ENCODE results near the gene SRPK2.
A peak's percentile ranks its signal among the peaks of the same experiment; 100 is the strongest.

SRPK2 gene

GRCh38 chr7:105126436-105126975, 262.2 kb downstream of the SRPK2 start:
- Histone ChIP-seq H3K4me1 (ENCODE audit: control insufficient read depth in 1 of 2, insufficient read depth in 2 of 2, low read length in 2 of 2) (no peaks in the 10 kb centered on the region), H3K27me3 (ENCODE audit: low read depth, low read length) (no peaks in the 10 kb centered on the region), H3K27ac (ENCODE audit: low read length) (no peak overlapping the region), H3K9me3 (ENCODE audit: control insufficient read depth in 1 of 2, low read length in 2 of 2) (no peaks in the 10 kb centered on the region), H3K36me3 (ENCODE audit: control insufficient read depth in 1 of 2, insufficient read depth in 2 of 2, low read length in 2 of 2) (peaks cover 18 to 21% of the 10 kb centered on the region in 2 donors), H3K4me3 (ENCODE audit: low read depth in 1 of 2, low read length in 2 of 2) (no peak overlapping the region)

- H3K4me3 ChIP-seq (ENCODE audit: low read depth in 1 of 2, low read length in 2 of 2): no peak overlapping the region
- H3K27me3 ChIP-seq (ENCODE audit: low read depth, low read length): no peaks in the 10 kb centered on the region
- H3K4me1 ChIP-seq (ENCODE audit: control insufficient read depth in 1 of 2, insufficient read depth in 2 of 2, low read length in 2 of 2): no peaks in the 10 kb centered on the region
- H3K36me3 ChIP-seq (ENCODE audit: control insufficient read depth in 1 of 2, insufficient read depth in 2 of 2, low read length in 2 of 2): peaks cover 18 to 21% of the 10 kb centered on the region in 2 donors
- no peak overlapping the region for H3K27ac ChIP-seq (ENCODE audit: low read length)
- H3K9me3 ChIP-seq (ENCODE audit: control insufficient read depth in 1 of 2, low read length in 2 of 2): no peaks in the 10 kb centered on the region
These were observed 263.0 kb downstream of the SRPK2 start for GRCh38 chr7:105125745-105126144.

- Histone ChIP-seq H3K27me3 (ENCODE audit: low read depth, low read length) (no peaks in the 10 kb centered on the region), H3K27ac (ENCODE audit: low read length) (no peak overlapping the region), H3K36me3 (ENCODE audit: control insufficient read depth in 1 of 2, insufficient read depth in 2 of 2, low read length in 2 of 2) (peaks cover 18 to 21% of the 10 kb centered on the region in 2 donors), H3K4me1 (ENCODE audit: control insufficient read depth in 1 of 2, insufficient read depth in 2 of 2, low read length in 2 of 2) (no peaks in the 10 kb centered on the region), H3K4me3 (ENCODE audit: low read depth in 1 of 2, low read length in 2 of 2) (no peak overlapping the region), H3K9me3 (ENCODE audit: control insufficient read depth in 1 of 2, low read length in 2 of 2) (no peaks in the 10 kb centered on the region)
These were observed 266.1 kb downstream of the SRPK2 start for GRCh38 chr7:105122619-105123018.

DNA sequence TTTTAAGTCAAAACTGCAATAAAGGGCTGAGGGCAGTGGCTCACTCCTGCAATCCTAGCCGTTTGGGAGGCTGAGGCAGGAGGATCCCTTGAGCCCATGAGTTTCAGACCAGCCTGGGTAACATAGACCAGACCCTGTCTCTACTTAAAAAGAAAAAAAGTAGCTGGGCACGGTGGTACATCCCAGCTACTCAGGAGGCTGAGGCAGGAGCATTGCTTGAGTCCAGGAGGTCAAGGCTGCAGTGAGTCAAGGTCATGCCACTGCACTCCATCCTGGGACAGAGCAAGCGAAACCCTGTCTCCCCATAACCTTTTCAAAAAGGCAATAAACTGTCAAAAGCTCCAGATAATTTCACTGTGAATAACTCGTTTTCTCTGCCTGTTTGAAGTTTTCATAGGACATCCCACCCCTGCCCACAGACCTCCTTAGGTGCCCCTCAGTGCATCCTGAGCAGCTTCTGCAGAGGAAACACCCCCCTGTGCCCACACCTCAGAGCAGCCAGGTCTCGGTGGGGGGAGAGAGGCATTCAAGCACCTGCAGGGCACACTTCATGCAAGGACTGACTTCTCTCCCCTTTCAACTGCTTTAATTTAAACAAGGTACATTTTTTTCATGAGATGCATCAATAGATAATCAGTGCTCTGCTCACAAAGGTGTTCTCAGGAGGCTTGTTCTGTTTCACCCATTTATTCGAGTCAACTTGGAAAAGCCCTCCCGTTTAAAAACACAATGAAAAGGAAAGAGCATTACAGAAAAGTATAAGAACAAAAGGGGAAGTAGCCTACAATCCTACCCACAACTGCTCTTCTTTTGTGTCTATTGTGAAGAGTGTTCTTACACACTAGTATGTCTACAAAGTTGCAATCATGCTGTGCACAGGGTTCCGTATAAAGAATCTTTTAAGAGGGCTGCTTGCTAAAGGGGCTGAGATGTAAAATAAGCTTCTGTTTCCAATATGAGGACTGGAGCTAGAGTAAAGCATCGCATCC, 269.8 kb downstream of the SRPK2 start:
- peaks cover 1 to 22% of the 10 kb centered on the region in 2 donors for H3K36me3 ChIP-seq (ENCODE audit: control insufficient read depth in 1 of 2, insufficient read depth in 2 of 2, low read length in 2 of 2)
- no peaks in the 10 kb centered on the region for H3K4me1 ChIP-seq (ENCODE audit: control insufficient read depth in 1 of 2, insufficient read depth in 2 of 2, low read length in 2 of 2)
- H3K27me3 ChIP-seq (ENCODE audit: low read depth, low read length): no peaks in the 10 kb centered on the region
- H3K9me3 ChIP-seq (ENCODE audit: control insufficient read depth in 1 of 2, low read length in 2 of 2): no peaks in the 10 kb centered on the region
- no peak overlapping the region for H3K27ac ChIP-seq (ENCODE audit: low read length)
- H3K4me3 ChIP-seq (ENCODE audit: low read depth in 1 of 2, low read length in 2 of 2): no peak overlapping the region

GRCh38 chr7:105112440-105113418, 276.0 kb downstream of the SRPK2 start:
- Histone ChIP-seq H3K9me3 (ENCODE audit: control insufficient read depth in 1 of 2, low read length in 2 of 2) (no peaks in the 10 kb centered on the region), H3K27me3 (ENCODE audit: low read depth, low read length) (no peaks in the 10 kb centered on the region), H3K36me3 (ENCODE audit: control insufficient read depth in 1 of 2, insufficient read depth in 2 of 2, low read length in 2 of 2) (peaks cover 42 to 64% of the 10 kb centered on the region in 2 donors), H3K4me1 (ENCODE audit: control insufficient read depth in 1 of 2, insufficient read depth in 2 of 2, low read length in 2 of 2) (peaks cover 0 to 4% of the 10 kb centered on the region in 2 donors), H3K4me3 (ENCODE audit: low read depth in 1 of 2, low read length in 2 of 2) (no peak overlapping the region), H3K27ac (ENCODE audit: low read length) (no peak overlapping the region)

- H3K27ac ChIP-seq (ENCODE audit: low read length): no peak overlapping the region
- peaks cover 0 to 13% of the 10 kb centered on the region in 2 donors for H3K4me1 ChIP-seq (ENCODE audit: control insufficient read depth in 1 of 2, insufficient read depth in 2 of 2, low read length in 2 of 2)
- no peak overlapping the region for H3K4me3 ChIP-seq (ENCODE audit: low read depth in 1 of 2, low read length in 2 of 2)
- H3K9me3 ChIP-seq (ENCODE audit: control insufficient read depth in 1 of 2, low read length in 2 of 2): no peaks in the 10 kb centered on the region
- no peaks in the 10 kb centered on the region for H3K27me3 ChIP-seq (ENCODE audit: low read depth, low read length)
- peaks cover 57 to 65% of the 10 kb centered on the region in 2 donors for H3K36me3 ChIP-seq (ENCODE audit: control insufficient read depth in 1 of 2, insufficient read depth in 2 of 2, low read length in 2 of 2)
These were observed 281.3 kb downstream of the SRPK2 start for GRCh38 chr7:105107458-105107857.

DNA sequence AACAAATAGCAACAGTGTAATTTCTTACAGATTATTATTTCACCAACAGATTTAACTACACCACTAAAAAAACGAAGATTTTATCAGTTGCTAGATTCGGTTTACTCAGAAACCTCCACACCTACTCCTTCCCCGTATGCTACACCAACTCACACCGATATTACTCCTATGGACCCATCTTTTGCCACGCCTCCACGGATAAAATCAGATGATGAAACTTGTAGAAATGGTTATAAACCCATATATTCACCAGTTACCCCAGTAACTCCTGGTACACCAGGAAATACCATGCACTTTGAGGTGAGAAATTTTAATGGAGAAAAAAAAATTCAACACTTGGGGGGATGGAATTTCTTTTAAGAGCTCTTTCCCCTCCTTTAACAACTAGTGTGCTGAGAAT, 282.2 kb downstream of the SRPK2 start:
- peaks cover 47 to 57% of the 10 kb centered on the region in 2 donors for H3K36me3 ChIP-seq (ENCODE audit: control insufficient read depth in 1 of 2, insufficient read depth in 2 of 2, low read length in 2 of 2)
- H3K4me3 ChIP-seq (ENCODE audit: low read depth in 1 of 2, low read length in 2 of 2): no peak overlapping the region
- H3K9me3 ChIP-seq (ENCODE audit: control insufficient read depth in 1 of 2, low read length in 2 of 2): no peaks in the 10 kb centered on the region
- H3K27me3 ChIP-seq (ENCODE audit: low read depth, low read length): no peaks in the 10 kb centered on the region
- no peak overlapping the region for H3K27ac ChIP-seq (ENCODE audit: low read length)
- H3K4me1 ChIP-seq (ENCODE audit: control insufficient read depth in 1 of 2, insufficient read depth in 2 of 2, low read length in 2 of 2): peaks cover 0 to 10% of the 10 kb centered on the region in 2 donors

- Histone ChIP-seq H3K27me3 (ENCODE audit: low read depth, low read length) (no peaks in the 10 kb centered on the region), H3K4me3 (ENCODE audit: low read depth in 1 of 2, low read length in 2 of 2) (no peak overlapping the region), H3K9me3 (ENCODE audit: control insufficient read depth in 1 of 2, low read length in 2 of 2) (no peaks in the 10 kb centered on the region), H3K36me3 (ENCODE audit: control insufficient read depth in 1 of 2, insufficient read depth in 2 of 2, low read length in 2 of 2) (peaks cover 40 to 50% of the 10 kb centered on the region in 2 donors), H3K27ac (ENCODE audit: low read length) (peak overlapping the region; percentile 33), H3K4me1 (ENCODE audit: control insufficient read depth in 1 of 2, insufficient read depth in 2 of 2, low read length in 2 of 2) (peaks cover 0 to 10% of the 10 kb centered on the region in 2 donors)
These were observed 283.1 kb downstream of the SRPK2 start for GRCh38 chr7:105105579-105105978.

DNA sequence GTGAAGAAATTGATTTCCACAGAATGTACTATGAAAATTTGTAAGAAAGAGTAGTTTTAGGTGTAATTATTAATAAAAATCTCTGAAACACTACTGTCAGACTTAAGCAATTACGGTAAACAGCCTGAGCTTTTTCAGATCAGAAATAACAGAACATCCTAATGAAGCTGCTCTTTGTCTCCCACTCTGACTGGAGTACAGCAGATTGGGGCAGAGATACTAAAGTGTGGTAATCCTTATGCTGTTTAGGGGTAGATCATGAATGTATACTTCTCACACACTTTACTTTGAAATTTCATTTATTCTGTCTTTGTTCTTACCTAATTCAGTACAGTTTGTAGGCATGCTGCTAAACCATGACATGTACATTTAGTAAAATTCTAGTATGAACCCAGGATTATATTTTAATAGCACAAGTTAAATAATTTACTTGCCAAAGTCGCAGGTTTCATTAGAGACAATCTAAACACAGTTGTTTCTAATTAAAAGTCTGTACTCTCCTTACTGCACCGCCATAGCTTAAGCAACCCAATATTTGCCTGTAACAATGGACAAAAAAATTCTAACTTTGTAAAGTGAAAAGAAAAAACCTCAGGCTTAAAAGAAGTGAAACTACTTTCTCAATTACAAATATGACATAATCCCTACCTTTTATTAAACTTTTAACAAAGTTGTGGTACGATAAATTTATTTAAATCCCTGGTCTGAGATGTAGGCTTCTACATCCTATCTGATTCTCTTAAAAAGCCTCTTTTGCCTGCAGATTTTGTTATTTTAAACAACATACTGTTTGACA, 286.0 kb downstream of the SRPK2 start:
- Histone ChIP-seq H3K27ac (ENCODE audit: low read length) (no peak overlapping the region), H3K4me3 (ENCODE audit: low read depth in 1 of 2, low read length in 2 of 2) (no peak overlapping the region), H3K4me1 (ENCODE audit: control insufficient read depth in 1 of 2, insufficient read depth in 2 of 2, low read length in 2 of 2) (peaks cover 0 to 13% of the 10 kb centered on the region in 2 donors), H3K9me3 (ENCODE audit: control insufficient read depth in 1 of 2, low read length in 2 of 2) (no peaks in the 10 kb centered on the region), H3K36me3 (ENCODE audit: control insufficient read depth in 1 of 2, insufficient read depth in 2 of 2, low read length in 2 of 2) (peaks cover 28 to 31% of the 10 kb centered on the region in 2 donors), H3K27me3 (ENCODE audit: low read depth, low read length) (no peaks in the 10 kb centered on the region)

DNA sequence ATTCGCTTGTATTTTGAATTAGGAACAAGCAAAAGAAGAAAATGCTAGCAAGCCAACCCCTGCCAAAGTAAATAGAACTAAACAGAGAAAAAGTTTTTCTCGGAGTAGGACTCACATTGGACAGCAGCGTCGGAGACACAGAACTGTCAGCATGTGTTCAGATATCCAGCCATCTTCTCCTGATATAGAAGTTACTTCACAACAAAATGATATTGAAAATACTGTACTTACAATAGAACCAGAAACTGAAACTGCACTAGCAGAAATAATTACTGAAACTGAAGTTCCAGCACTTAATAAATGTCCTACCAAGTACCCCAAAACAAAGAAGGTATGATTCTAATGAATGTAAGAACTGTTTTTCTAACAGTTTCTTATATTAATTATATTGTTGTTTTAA, 286.9 kb downstream of the SRPK2 start:
- H3K27me3 ChIP-seq (ENCODE audit: low read depth, low read length): no peaks in the 10 kb centered on the region
- no peak overlapping the region for H3K27ac ChIP-seq (ENCODE audit: low read length)
- H3K9me3 ChIP-seq (ENCODE audit: control insufficient read depth in 1 of 2, low read length in 2 of 2): no peaks in the 10 kb centered on the region
- peaks cover 24% of the 10 kb centered on the region in 2 donors for H3K36me3 ChIP-seq (ENCODE audit: control insufficient read depth in 1 of 2, insufficient read depth in 2 of 2, low read length in 2 of 2)
- H3K4me3 ChIP-seq (ENCODE audit: low read depth in 1 of 2, low read length in 2 of 2): no peak overlapping the region
- peaks cover 0 to 13% of the 10 kb centered on the region in 2 donors for H3K4me1 ChIP-seq (ENCODE audit: control insufficient read depth in 1 of 2, insufficient read depth in 2 of 2, low read length in 2 of 2)

Measured in muscle layer of duodenum (tissue), 2 donors.